K562 (cell line): ENCODE measurements around the gene AMER3. TPM values are rescaled to one million over a fixed set of nuclear protein-coding genes. Genes with fewer than 3 reads are reported as not detected.

ENCODE experiments used
- ATAC-seq: fragments of 200-7000 bp; cut with Tn5 transposase; 3 replicates; pipeline ENCODE4 v1.9.1; 2020; ENCODE audit warnings: moderate library complexity
- BruUV-seq: library from RNA; stranded (reverse); fragments of 400-500 nt; replicated peaks from 2 replicates; lab custom pipeline; 2021; lab: Mats Ljungman, UMichigan
- CTCF ChIA-PET: fragments of 300-600 bp; formaldehyde crosslinking; extraction: SDS; loops from one replicate; lab custom pipeline; 2021; ENCODE audit warnings: low intra/inter-chr PET ratio; lab: Yijun Ruan, JAX
- POLR2A ChIA-PET: fragments of 300-600, 350-650 bp; sonication (Branson Sonifier 250); formaldehyde crosslinking; extraction: SDS; loops from one replicate; lab custom pipeline; 2021; ENCODE audit warnings: antibody characterized with exemption, inconsistent platforms; lab: Yijun Ruan, JAX
- DNase-seq, 4 experiments: peaks; one replicate each; pipeline versions ENCODE4 v3.0.0 to v3.0.0-alpha.2; 2011 to 2018; ENCODE audit warnings: low spot score in 3 of 4, mixed read lengths in 3 of 4; ENCODE audit errors: extremely low read depth in 1 of 4
- FAIRE-seq: peaks from 2 replicates; lab custom pipeline; 2011; peaks lifted over from hg19 to GRCh38; lab: Jason Lieb, UNC
- H2AFZ ChIP-seq: 2 replicates; pipeline ENCODE4 v1.6.0; 2011; ENCODE audit warnings: low read depth, low read length, control low read depth, inconsistent platforms
- H3K27ac ChIP-seq: fragments of 200-600 bp; 3 replicates; pipeline ENCODE4 v1.8.0; 2011; ENCODE audit warnings: low read depth, mild to moderate bottlenecking, control low read depth, inconsistent platforms, low read length, moderate library complexity, mixed read lengths; ENCODE audit errors: extremely low read depth
- H3K27me3 ChIP-seq, 2 experiments: fragments of 300-600 bp in 1 of 2; 2 replicates in 1 of 2; 3 replicates in 1 of 2; pipeline versions ENCODE4 v1.6.0 to v1.8.0; 2011; ENCODE audit warnings: inconsistent platforms in 2 of 2, low read length in 2 of 2, mild to moderate bottlenecking in 1 of 2, mixed read lengths in 1 of 2, moderate library complexity in 1 of 2; ENCODE audit not compliant: control insufficient read depth in 2 of 2, insufficient read depth in 2 of 2
- H3K36me3 ChIP-seq: fragments of 300-600 bp; 3 replicates; pipeline ENCODE4 v1.8.0; 2011; ENCODE audit warnings: mild to moderate bottlenecking, low read length, inconsistent platforms; ENCODE audit not compliant: control insufficient read depth, insufficient read depth
- H3K4me1 ChIP-seq, 2 experiments: fragments of 200-600 bp in 1 of 2; replicated peaks in 1 of 2; 2 replicates in 1 of 2; 3 replicates in 1 of 2; pipeline versions ENCODE4 v1.5.1 to v1.8.0; 2011; ENCODE audit warnings: inconsistent platforms in 2 of 2, low read length in 2 of 2, mild to moderate bottlenecking in 1 of 2, mixed read lengths in 1 of 2, moderate library complexity in 1 of 2; ENCODE audit not compliant: control insufficient read depth in 2 of 2, insufficient read depth in 2 of 2
- H3K4me2 ChIP-seq: 2 replicates; pipeline ENCODE4 v1.6.1; 2011; ENCODE audit warnings: low read length, control low read depth, inconsistent platforms, mixed read lengths; ENCODE audit not compliant: insufficient read depth
- H3K4me3 ChIP-seq: fragments of 200-600 bp; sonication (generic), shearing (Covaris generic); 2 replicates; pipeline ENCODE4 v1.5.1; 2016; ENCODE audit warnings: control low read depth, inconsistent platforms
- H3K79me2 ChIP-seq: fragments of 200-600 bp; 3 replicates; pipeline ENCODE4 v1.8.0; 2011; ENCODE audit warnings: low read length, inconsistent platforms; ENCODE audit not compliant: control insufficient read depth, insufficient read depth
- H3K9ac ChIP-seq, 2 experiments: 2 replicates each; pipeline versions ENCODE4 v1.6.0 to v1.6.1; 2011; ENCODE audit warnings: low read depth in 2 of 2, low read length in 2 of 2, control low read depth in 1 of 2, inconsistent platforms in 1 of 2, mild to moderate bottlenecking in 1 of 2, mixed read lengths in 1 of 2; ENCODE audit not compliant: insufficient read depth in 1 of 2
- H3K9me1 ChIP-seq: one replicate; pipeline ENCODE4 v1.6.0; 2011; ENCODE audit warnings: inconsistent platforms, mild to moderate bottlenecking, low read length, moderate library complexity; ENCODE audit not compliant: control insufficient read depth, insufficient read depth
- H3K9me3 ChIP-seq: replicated peaks from 2 replicates; pipeline ENCODE4 v1.5.1; 2011; ENCODE audit warnings: low read depth, low read length, inconsistent platforms; ENCODE audit not compliant: control insufficient read depth, insufficient read depth
- H4K20me1 ChIP-seq: replicated peaks from 2 replicates; pipeline ENCODE4 v1.6.1; 2011; ENCODE audit warnings: low read length, inconsistent platforms, mixed read lengths; ENCODE audit not compliant: control insufficient read depth, insufficient read depth
- ELK1 ChIP-seq: sonication (generic); formaldehyde crosslinking; IDR thresholded peaks from 2 replicates; pipeline ENCODE4 v1.8.1; 2022; ENCODE audit warnings: missing genetic modification reagents
- FOXJ3 ChIP-seq: sonication (generic); formaldehyde crosslinking; IDR thresholded peaks from 2 replicates; pipeline ENCODE4 v1.4.0; 2020; ENCODE audit warnings: mild to moderate bottlenecking, missing genetic modification reagents
- HMGN3 ChIP-seq: IDR thresholded peaks from 2 replicates; pipeline ENCODE4 v1.6.1; 2011; ENCODE audit warnings: borderline replicate concordance, low read depth, mild to moderate bottlenecking, mixed read lengths, low read length; ENCODE audit not compliant: insufficient read length; ENCODE audit errors: extremely low read depth
- RBM14 ChIP-seq: fragments of 200-400 bp; formaldehyde crosslinking; IDR thresholded peaks from 2 replicates; pipeline ENCODE4 v1.6.1; 2018; ENCODE audit warnings: low read depth, mild to moderate bottlenecking, low read length, moderate library complexity, borderline replicate concordance; ENCODE audit not compliant: insufficient read depth
- ZKSCAN3 ChIP-seq: fragments of 250-450 bp; sonication (Bioruptor Pico); IDR thresholded peaks from 2 replicates; pipeline ENCODE4 v1.4.0; 2020
- WGBS: fragments of 100-300 bp; shearing (Covaris generic); methylation state at CpG from one replicate; pipeline ENCODE4 v1.1.6; 2016; ENCODE audit warnings: low coverage, mixed read lengths; ENCODE audit not compliant: insufficient coverage; ENCODE audit errors: missing lambda C conversion rate; 5-methylcytosine and 5-hydroxymethylcytosine counted together
- in situ Hi-C: fragments of 300-500 bp; cut with MboI; formaldehyde crosslinking; loops from 4 replicates; pipeline ENCODE4 v1.15.0; 2018; ENCODE audit warnings: inconsistent platforms, mixed read lengths
- intact Hi-C: fragments of 100-400 bp; cut with micrococcal nuclease; formaldehyde crosslinking; loops from 2 replicates; pipeline ENCODE4 v1.14.2; 2022
- polyA plus RNA-seq, 8 experiments: library from polyadenylated mRNA; depleted of rRNA in 4 of 8; stranded (reverse) in 5 of 8; unstranded in 3 of 8; fragments of >200 nt; fragmentation: Nextera tagmentation in 2 of 8; fragmentation: Illumina TruSeq in 1 of 8; extraction: Ambion mirVana in 2 of 8; extraction: Trizol in 1 of 8; gene quantifications; 2 replicates each; pipeline versions ENCODE4 v1.2.1 to v1.2.3, GENCODE V29; 2011 to 2014; ENCODE audit warnings: inconsistent platforms in 1 of 8, missing spikeins in 1 of 8
- total RNA-seq, 7 experiments: library from RNA; depleted of rRNA in 6 of 7; stranded (reverse); fragments of >200 nt in 6 of 7; fragmentation: Illumina TruSeq in 2 of 7; extraction: Trizol in 2 of 7; gene quantifications; 2 replicates each; pipeline versions ENCODE4 v1.2.1 to v1.2.3, GENCODE V29; 2011 to 2021; ENCODE audit warnings: low replicate concordance in 1 of 7

The AMER3 gene
- total and polyA plus RNA-seq, 9 of the 15 experiments (the other 6 are each of a cell fraction or from before 2014, with no cell fraction given), result not detected

- Histone ChIP-seq H3K9ac (no peak overlapping the region), H3K4me3 (no peak overlapping the region), H3K27me3 (peaks cover 7 to 50% of the 10 kb centered on the region in 2 experiments), H3K9me1 (no peaks in the 10 kb centered on the region), H3K9me3 (no peaks in the 10 kb centered on the region), H3K4me2 (no peak overlapping the region), H4K20me1 (no peaks in the 10 kb centered on the region; the same call in 1 of the 2 replicates), H3K27ac (no peak overlapping the region), H3K36me3 (no peaks in the 10 kb centered on the region), H2AFZ (no peak overlapping the region), H3K79me2 (no peaks in the 10 kb centered on the region), H3K4me1 (peaks cover 0 to 12% of the 10 kb centered on the region in 2 experiments; a peak in 2 of 5 replicates)
- intact Hi-C loops, result no loop called here
- no peak for TF ChIP-seq ZKSCAN3 (CRISPR knock-in tag)
- TF ChIP-seq RBM14, result no peak
- TF ChIP-seq FOXJ3 (CRISPR knock-in tag), result no peak
- TF ChIP-seq HMGN3, result no peak
- no peak for TF ChIP-seq ELK1
- ChIA-PET POLR2A (interaction anchor here (0.6 kb wide), 1 partner anchor 14 kb away, joined by 3 read pairs; no protein-coding TSS in a partner anchor), CTCF (no interaction called here)
- BruUV-seq, result no TSS peak
- FAIRE-seq (no peak), ATAC-seq (no peak), DNase-seq (no peak)
- in situ Hi-C loops, result no loop called here
- WGBS, result 1% methylated on average over 16 of the region's 16 CpGs
Observed at GRCh38 chr2:130756874-130757668, 1.7 kb downstream of the AMER3 start.
